Measurements from ENCODE around the gene R3HDM2.
"Not testable (repeated sequence)": the region's sequence is repeated elsewhere in the genome, so short reads cannot be mapped to it uniquely, and the experiment has no call there.

Gene R3HDM2

DNA sequence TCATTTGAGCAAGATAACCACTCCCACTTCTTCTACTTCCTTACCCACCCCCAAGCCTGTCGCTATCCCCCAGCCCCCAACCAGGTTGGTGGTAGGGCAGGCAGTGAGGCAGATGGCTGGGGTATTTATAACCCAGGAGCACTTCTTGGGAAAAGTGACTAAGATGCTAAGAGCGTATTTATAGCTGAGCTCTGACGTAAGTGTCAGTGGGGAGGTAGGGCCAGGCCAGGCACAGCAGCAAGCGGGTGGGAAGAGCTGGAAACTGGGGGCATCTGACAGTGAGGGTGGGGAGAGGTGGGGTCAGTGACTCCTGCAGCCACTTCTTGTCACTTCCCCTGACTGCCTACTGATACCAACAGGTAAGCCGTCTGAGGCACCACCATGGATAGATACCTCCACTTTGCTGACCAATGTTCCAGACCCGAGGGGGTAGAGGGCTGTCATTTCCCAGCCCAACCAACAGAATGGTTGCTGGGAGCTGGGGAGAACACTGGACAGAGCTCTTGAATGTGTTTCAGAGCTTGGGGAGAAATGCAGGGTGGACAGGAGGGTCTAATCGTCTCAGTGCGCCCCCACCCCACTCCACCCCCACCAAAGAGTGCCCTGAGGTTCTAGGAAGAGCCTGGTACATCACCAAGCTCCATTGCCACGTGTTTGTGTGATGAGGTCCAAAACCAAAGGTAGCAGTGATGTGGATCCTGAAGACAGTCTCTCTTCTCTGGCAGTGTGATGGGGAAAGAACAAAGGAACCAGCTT, 21.5 kb upstream of the R3HDM2 start:
- DNase-seq: no peak

DNA sequence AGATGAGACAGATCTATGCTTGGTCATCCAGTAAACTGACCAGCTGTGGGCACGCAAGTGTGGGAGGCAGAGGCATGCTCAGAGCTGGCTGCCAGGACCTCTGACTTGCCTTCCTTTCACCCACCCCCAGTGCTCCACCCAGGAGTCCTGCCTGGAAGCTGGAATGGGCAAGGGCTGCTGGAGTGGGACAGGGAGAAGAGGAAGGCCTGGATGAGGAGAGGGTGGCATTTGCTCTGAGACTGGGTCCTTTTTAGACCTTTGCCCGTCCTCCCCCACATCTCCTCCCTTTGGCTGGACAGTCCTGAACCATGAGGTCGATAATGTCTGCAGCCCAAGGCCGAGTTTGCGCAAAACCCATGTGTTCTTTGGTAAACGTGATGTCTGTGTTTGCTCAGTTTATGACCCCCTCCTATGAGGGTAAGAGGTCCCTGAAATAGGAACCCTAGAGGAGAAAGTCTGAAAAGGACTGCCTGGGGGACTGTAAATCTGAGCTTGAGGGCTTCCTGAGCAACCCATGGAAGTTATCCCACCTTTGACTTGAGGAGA, 20.5 kb upstream of the R3HDM2 start:
- no peak for DNase-seq

DNA sequence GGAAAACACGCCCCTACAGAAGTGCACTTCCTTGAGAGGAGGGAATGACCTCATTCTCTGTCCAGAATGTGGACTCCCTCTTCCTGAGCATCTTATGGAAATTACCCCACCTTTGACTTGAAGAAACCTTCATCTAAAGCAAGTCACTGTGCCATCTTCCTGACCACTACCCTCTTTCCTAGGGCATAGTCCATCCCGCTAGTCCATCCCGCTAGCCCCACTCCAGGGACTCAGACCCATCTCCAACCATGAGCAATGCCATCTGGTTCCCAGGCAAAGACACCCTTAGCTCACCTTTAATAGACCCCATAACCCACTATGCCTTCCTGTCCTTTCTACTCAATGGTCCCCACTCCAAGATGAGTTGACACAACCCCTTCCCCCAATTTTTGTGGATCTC, 19.2 kb upstream of the R3HDM2 start:
- DNase-seq: no peak

DNA sequence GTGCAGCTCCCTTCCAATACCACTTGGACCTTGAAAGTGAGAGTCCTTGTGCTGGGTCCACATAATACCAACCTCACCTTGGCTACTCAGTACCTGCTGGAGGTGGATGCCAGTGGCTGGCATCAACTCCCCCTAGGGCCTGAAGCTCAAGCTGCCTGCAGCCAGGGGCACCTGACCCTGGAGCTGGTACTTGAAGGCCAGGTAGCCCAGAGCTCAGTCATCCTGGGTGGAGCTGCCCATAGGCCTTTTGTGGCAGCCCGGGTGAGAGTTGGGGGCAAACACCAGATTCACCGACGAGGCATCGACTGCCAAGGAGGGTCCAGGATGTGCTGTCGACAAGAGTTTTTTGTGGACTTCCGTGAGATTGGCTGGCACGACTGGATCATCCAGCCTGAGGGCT, 18.5 kb upstream of the R3HDM2 start:
- DNase-seq: no peak

GRCh38 chr12:57448669-57449068, 17.8 kb upstream of the R3HDM2 start:
- DNase-seq: no peak

DNA sequence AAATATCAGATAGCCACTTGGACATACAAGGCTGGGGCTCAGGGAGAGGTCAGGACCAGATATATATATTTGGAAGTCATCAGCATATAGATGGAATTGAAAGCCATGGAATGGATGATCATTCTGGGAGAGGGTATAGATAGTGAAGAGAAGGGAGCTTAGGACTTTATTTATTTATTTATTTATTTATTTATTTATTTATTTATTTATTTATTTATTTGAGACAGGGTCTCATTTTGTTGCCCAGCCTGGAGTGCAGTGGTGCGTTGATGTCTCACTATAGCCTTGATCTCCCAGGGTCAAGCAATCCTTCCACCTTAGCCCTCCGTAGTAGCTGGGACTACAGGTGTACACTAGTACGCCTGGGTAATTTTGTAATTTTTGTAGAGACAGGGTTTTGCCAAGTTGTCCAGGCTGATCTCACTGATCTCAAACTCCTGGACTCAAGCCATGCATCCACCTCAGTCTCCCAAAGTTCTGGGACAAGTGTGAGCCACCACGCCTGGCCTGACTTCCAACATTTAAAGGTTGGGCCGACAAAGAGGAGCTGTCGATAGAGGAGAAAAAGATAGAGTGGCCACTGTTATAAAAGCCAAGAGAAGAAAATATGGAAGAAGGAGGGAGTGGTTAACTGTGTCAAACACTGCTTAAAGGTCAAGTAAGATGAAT, 15.6 kb upstream of the R3HDM2 start:
- no peak for DNase-seq

- no peak for DNase-seq
Measured at GRCh38 chr12:57444744-57445143, 13.9 kb upstream of the R3HDM2 start.

- not testable (repeated sequence) for DNase-seq
Measured at GRCh38 chr12:57444337-57444736, 13.5 kb upstream of the R3HDM2 start.

DNA sequence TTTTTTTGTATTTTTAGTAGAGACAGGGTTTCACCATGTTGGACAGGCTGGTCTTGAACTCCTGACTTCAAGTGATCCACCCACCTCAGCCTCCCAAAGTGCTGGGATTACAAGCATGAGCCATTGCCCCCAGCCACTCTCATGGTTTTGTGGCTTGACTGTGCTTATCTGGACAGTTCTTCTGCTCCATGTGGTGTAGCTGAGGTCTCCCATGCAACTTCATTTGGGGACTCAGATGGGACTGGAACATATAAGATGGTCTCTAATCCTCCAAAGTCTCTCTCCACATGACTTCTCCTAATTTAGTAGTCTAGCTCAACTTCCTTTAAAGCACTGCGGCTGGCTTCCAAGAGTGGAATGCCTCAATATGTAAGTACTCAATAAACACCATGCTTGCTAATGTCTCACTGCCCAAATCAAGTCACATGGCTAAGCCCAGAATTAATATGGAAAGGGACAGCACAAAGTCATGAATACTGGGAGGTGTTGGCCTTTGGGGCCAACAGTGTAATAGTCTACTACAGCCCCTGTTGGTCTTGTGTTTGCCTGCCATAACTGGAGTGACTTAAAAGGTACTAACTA, 11.1 kb upstream of the R3HDM2 start:
- no peak for DNase-seq

GRCh38 chr12:57441393-57441792, 10.6 kb upstream of the R3HDM2 start:
- DNase-seq: not testable (repeated sequence)

GRCh38 chr12:57439762-57440266, 9.0 kb upstream of the R3HDM2 start:
- DNase-seq: no peak

DNA sequence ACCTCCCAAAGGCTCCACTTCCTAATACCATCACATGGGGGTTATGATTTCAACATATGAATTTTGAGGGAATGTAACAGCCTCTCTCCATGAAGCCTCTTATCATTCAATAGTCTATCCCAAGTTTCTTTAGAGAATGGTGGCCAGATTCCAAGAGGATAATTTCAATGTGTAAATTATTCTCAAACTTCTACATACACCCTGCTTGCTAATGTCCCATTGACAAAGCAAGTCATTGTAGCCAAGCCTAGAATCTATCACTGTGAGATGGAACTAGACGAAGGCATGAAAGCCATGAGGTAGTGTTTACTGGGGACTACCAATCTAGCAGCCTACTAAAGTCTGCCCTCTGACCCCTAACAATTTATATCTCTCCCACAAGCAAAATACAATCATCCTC, 7.6 kb upstream of the R3HDM2 start:
- no peak for DNase-seq

GRCh38 chr12:57435293-57435692, 4.5 kb upstream of the R3HDM2 start:
- no peak for DNase-seq

- DNase-seq: no peak
Measured at GRCh38 chr12:57434517-57435223, 3.8 kb upstream of the R3HDM2 start, which contains the start of gene INHBC. Gene INHBC (plus strand): TSS chr12:57434784. CDS start chr12:57434887, 103 bp downstream.

DNA sequence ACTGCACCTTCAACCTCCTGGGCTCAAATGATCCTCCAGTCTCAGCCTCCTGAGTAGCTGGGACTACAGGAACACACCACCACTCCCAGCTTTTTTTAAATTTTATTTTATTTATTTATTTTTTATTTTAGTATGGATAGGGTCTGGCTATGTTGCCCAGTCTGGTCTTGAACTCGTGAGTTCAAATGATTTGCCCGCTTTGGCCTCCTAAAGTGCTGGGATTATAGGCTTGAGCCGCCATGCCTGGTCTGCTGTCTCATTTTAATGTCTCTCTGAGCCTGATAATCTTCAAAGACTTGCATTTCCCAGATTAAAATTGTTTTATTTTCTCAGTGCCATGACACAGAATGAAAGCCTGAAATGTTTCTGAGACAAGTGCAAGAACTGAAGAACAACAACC, 2.5 kb upstream of the R3HDM2 start:
- DNase-seq: no peak

- no peak for DNase-seq
Measured at GRCh38 chr12:57431654-57432188, 878 bp upstream of the R3HDM2 start.

DNA sequence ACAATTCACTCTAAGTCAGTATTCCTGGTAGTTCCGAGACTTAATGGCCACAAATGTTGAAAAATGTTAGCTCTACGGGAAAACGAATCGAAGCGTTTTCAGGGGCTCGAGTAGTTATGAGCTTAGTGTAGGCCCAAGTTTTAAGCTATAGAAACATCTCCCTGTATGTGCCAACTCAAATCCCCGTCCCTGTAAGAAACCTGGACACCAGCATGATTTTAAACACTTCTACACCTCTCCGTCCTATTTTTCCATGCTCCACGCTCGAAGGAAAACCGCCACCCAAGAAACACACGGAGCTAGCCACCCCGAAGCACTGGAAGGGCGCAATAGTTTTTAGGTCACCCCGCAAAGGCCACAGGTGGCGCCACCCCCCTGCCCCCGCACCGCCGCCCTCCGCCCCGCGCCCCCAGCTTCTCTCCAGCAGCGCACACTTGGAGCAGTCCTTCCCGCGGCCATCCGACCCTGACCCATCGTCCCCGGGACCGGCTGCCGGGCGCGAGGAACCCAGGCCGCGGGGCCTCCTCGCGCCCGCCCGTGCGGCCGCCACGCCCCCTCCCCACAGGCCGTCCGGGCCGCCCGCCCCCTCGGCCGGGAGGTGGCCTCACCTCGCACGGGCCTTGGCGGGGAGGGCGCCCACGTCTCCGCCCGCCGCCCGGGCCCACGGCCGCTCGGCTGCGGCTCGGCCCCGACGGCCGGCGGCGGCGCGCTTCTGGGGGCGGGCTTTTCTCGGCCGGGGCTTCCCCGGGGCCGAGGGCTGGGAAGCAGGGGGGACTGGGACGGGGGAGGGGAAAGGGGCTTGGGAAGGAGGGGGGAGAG, 522 bp downstream of the R3HDM2 start:
- DNase-seq: no peak

DNA sequence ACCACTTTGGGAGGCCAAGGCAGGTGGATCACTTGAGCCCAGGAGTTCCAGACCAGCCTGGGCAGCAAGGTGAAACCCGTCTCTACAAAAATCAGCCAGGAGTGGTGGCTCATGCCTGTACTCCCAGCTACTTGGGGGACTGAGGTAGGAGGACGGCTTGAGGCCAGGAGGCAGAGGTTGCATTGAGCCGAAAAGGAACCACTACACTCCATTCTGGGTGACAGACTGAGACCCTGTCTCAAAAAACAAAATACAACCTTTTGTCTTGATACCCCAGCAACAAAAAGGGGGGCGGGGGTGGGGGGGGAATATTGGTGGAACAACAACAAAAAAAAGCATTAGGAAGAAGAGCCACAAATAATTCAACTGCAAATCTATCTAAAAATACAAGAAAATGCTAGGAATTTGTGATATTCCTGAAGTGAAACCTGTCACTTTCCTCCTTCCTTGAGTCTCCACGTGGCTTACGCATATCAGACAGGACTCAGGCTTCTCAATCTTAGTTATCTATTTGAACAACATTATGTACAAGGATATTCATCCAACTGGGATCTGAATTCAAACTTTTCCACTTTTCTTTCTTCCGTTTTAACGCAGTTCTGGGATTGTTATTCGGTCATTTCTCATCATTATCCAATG, 1.3 kb downstream of the R3HDM2 start:
- DNase-seq: no peak

DNA sequence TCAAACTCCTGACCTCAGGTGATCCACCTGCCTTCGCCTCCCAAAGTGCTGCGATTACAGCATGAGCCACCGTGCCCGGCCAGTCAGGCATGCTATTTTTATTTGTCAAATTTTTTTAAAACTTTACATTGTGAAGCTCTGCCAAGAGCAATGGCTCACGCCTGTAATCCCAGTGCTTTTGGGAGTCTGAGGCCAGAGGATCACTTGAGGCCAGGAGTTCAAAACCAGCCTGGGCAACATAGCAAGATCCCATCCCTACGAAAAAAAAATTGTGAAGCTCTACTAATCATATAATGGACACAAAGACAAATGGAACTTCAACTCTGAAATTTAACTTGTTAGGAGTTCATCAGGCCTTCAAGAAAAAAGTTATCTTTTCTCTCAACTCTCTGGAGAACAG, 1.9 kb downstream of the R3HDM2 start:
- no peak for DNase-seq

DNA sequence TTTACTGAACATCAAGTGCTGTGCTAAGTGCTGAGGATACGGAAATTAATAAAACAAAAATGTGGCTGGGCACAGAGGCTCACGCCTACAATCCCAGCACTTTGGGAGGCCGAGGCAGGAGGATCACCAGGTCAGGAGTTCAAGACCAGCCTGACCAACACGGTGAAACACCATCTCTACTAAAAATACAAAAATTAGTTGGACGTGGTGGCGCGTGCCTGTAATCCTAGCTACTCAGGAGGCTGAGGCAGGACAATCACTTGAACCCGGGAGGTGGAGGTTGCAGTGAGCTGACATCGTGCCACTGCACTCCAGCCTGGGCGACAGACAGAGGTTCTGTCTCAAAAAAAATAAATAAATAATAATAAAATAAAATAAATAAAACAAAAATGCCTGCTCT, 3.9 kb downstream of the R3HDM2 start:
- not testable (repeated sequence) for DNase-seq

DNA sequence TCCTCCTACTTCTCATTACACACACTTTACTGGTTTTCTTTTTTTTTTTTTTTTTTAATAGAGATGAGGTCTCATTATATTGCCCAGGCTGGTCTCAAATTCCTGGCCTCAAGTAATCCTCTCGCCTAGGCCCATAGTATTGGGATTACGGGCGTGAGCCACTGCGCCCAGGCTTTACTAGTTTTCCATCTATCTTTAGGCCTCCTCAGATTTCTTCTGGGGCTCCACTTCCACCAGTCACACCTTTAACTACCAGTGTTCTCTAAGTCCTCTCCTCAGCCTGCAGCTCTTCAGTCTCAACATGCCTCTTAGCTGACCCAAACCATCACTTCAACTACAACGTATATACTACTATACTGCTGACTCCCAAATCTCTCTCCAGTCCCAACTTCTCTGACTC, 10.4 kb downstream of the R3HDM2 start:
- no peak for DNase-seq
